OCI-LY1 (cell line): Measurements from ENCODE around the gene SPATA31C1.

Experiments
- H2AFZ ChIP-seq: fragments of 200-600 bp; sonication (generic), shearing (Covaris generic); 2 replicates; pipeline ENCODE4 v1.6.0; 2014; ENCODE audit warnings: antibody characterized with exemption, mild to moderate bottlenecking, low read length
- H3F3A ChIP-seq: fragments of 200-600 bp; sonication (generic), shearing (Covaris generic); 2 replicates; pipeline ENCODE4 v1.6.0; 2014; ENCODE audit warnings: mild to moderate bottlenecking, antibody characterized with exemption, low read length, moderate library complexity; ENCODE audit not compliant: insufficient read depth
- H3K27ac ChIP-seq: fragments of 200-600 bp; sonication (generic); 2 replicates; pipeline ENCODE4 v1.5.1; 2014; ENCODE audit warnings: low read length, mixed run types, mild to moderate bottlenecking, low read depth; ENCODE audit not compliant: poor library complexity, severe bottlenecking
- H3K27me3 ChIP-seq: fragments of 200-600 bp; sonication (generic); 2 replicates; pipeline ENCODE4 v1.6.0; 2014; ENCODE audit warnings: antibody characterized with exemption, mild to moderate bottlenecking, low read length, moderate library complexity; ENCODE audit not compliant: insufficient read depth
- H3K36me3 ChIP-seq: fragments of 200-600 bp; sonication (generic); 2 replicates; pipeline ENCODE4 v1.6.1; 2014; ENCODE audit warnings: mild to moderate bottlenecking, antibody characterized with exemption, low read length, moderate library complexity, mixed read lengths; ENCODE audit not compliant: insufficient read depth
- H3K4me1 ChIP-seq: fragments of 200-600 bp; sonication (generic); 2 replicates; pipeline ENCODE4 v1.5.1; 2014; ENCODE audit warnings: mild to moderate bottlenecking, low read length, moderate library complexity; ENCODE audit not compliant: insufficient read depth, severe bottlenecking
- H3K4me2 ChIP-seq: fragments of 200-600 bp; sonication (generic), shearing (Covaris generic); 2 replicates; pipeline ENCODE4 v1.6.1; 2014; ENCODE audit warnings: low read length
- H3K4me3 ChIP-seq: fragments of 200-600 bp; sonication (generic); 2 replicates; pipeline ENCODE4 v1.5.1; 2014; ENCODE audit warnings: low read length, low read depth, mild to moderate bottlenecking, mixed read lengths; ENCODE audit not compliant: poor library complexity, severe bottlenecking
- H3K79me2 ChIP-seq: fragments of 200-600 bp; shearing (Covaris generic); 2 replicates; pipeline ENCODE4 v1.6.1; 2016; ENCODE audit warnings: mixed run types, low read length, mixed read lengths; ENCODE audit not compliant: insufficient read depth
- H3K9ac ChIP-seq: fragments of 200-600 bp; sonication (generic), shearing (Covaris generic); 2 replicates; pipeline ENCODE4 v1.6.1; 2014; ENCODE audit warnings: mild to moderate bottlenecking, low read length, mixed read lengths
- H3K9me2 ChIP-seq: fragments of 200-600 bp; sonication (generic), shearing (Covaris generic); 2 replicates; pipeline ENCODE4 v1.6.1; 2014; ENCODE audit warnings: low read depth, mild to moderate bottlenecking, low read length, mixed read lengths
- H3K9me3 ChIP-seq: fragments of 200-600 bp; shearing (Covaris generic); 2 replicates; pipeline ENCODE4 v1.6.1; 2014; ENCODE audit warnings: low read length, mixed read lengths
- H4K20me1 ChIP-seq: fragments of 200-600 bp; sonication (generic), shearing (Covaris generic); 2 replicates; pipeline ENCODE4 v1.6.0; 2016; ENCODE audit warnings: mild to moderate bottlenecking, low read length; ENCODE audit not compliant: insufficient read depth
- EZH2 ChIP-seq: fragments of 200-600 bp; sonication (generic), shearing (Covaris generic); IDR thresholded peaks from 2 replicates; pipeline ENCODE4 v1.8.0; 2017; ENCODE audit warnings: borderline replicate concordance, mixed run types, mild to moderate bottlenecking, antibody characterized with exemption, low read length, moderate library complexity, mixed read lengths
- TF ChIP-seq, protein P1 (sequence below): fragments of 200-600 bp; sonication (generic), shearing (Covaris generic); IDR thresholded peaks from 2 replicates; pipeline ENCODE4 v1.5.1; 2017; ENCODE audit warnings: mild to moderate bottlenecking, antibody characterized with exemption, low read length, moderate library complexity, mixed read lengths

Gene SPATA31C1

DNA sequence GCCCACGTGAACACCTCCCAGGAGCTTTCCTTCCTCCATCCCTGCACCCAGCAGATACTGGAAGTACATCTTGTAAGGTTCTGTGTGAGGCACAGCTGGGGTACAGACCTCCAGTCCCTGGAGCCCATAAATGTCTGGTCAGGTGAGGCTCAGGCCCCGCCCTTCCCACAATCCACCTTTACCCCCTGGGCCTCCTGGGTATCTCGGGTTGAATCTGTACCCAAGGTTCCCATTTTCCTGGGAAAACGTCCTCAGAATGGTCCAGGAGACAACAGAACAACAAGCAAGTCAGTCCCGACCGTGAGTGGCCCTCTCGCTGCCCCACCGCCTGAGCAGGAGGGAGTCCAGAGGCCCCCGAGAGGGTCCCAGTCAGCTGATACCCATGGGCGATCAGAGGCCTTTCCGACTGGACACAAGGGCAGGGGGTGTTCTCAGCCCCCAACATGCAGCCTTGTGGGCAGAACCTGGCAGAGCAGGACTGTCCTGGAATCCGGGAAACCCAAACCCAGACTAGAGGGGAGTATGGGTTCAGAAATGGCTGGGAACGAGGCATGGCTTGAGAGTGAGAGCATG is 30.7 kb upstream of the SPATA31C1 start:
- no peaks in the 10 kb centered on the region for H3K9me2 ChIP-seq
- TF ChIP-seq, protein P1, sequence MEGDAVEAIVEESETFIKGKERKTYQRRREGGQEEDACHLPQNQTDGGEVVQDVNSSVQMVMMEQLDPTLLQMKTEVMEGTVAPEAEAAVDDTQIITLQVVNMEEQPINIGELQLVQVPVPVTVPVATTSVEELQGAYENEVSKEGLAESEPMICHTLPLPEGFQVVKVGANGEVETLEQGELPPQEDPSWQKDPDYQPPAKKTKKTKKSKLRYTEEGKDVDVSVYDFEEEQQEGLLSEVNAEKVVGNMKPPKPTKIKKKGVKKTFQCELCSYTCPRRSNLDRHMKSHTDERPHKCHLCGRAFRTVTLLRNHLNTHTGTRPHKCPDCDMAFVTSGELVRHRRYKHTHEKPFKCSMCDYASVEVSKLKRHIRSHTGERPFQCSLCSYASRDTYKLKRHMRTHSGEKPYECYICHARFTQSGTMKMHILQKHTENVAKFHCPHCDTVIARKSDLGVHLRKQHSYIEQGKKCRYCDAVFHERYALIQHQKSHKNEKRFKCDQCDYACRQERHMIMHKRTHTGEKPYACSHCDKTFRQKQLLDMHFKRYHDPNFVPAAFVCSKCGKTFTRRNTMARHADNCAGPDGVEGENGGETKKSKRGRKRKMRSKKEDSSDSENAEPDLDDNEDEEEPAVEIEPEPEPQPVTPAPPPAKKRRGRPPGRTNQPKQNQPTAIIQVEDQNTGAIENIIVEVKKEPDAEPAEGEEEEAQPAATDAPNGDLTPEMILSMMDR, result no peak
- no peak for TF ChIP-seq EZH2
- no peak overlapping the region for H3K4me3 ChIP-seq
- no peaks in the 10 kb centered on the region for H3K9me3 ChIP-seq
- H3K4me2 ChIP-seq, result no peak overlapping the region
- H3K79me2 ChIP-seq, result no peaks in the 10 kb centered on the region
- H3K27ac ChIP-seq, result no peak overlapping the region
- H3F3A ChIP-seq, result no peaks in the 10 kb centered on the region
- H3K27me3 ChIP-seq, result no peaks in the 10 kb centered on the region
- no peak overlapping the region for H2AFZ ChIP-seq
- H3K4me1 ChIP-seq, result no peaks in the 10 kb centered on the region
- no peaks in the 10 kb centered on the region for H4K20me1 ChIP-seq
- H3K9ac ChIP-seq, result no peak overlapping the region
- H3K36me3 ChIP-seq, result no peaks in the 10 kb centered on the region

DNA sequence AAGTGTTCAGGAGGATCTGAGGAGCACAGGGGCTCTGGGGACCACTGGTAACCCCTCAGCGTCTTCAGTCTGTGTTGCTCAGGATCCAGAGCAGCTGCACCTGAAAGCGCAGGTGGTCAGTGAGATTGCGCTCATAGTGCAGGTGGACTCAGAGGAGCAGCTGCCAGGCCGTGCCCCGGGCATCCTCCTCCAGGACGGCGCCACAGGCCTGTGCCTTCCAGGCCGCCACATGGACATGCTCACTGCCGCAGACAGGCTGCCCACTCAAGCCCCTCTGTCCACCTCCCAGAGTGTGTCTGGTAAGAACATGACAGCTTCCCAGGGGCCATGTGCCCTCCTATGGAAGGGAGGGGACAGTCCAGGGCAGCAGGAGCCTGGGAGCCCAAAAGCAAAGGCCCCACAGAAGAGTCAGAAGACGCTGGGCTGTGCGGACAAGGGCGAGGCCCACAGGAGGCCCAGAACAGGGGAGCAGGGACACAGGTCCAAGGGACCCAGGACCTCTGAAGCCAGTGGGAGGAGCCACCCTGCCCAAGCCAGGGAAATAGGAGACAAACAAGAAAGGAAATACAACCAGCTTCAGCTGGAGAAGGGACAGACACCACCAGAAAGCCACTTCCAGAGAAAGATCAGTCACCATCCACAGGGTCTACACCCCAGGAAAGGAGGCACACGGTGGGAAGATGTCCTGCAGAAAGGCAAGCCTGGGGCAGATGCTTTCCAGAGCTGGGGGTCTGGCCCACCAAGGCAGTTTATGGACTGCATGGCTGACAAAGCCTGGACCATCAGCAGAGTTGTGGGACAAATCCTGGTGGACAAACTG is 29.9 kb upstream of the SPATA31C1 start:
- no peaks in the 10 kb centered on the region for H3K9me3 ChIP-seq
- H3K27me3 ChIP-seq, result no peaks in the 10 kb centered on the region
- H3K27ac ChIP-seq, result no peak overlapping the region
- TF ChIP-seq EZH2, result no peak
- TF ChIP-seq, protein P1, result no peak
- H4K20me1 ChIP-seq, result no peaks in the 10 kb centered on the region
- H3K36me3 ChIP-seq, result no peaks in the 10 kb centered on the region
- H3K4me1 ChIP-seq, result no peaks in the 10 kb centered on the region
- H3K4me3 ChIP-seq, result no peak overlapping the region
- no peaks in the 10 kb centered on the region for H3F3A ChIP-seq
- H3K4me2 ChIP-seq, result no peak overlapping the region
- H3K9ac ChIP-seq, result no peak overlapping the region
- H2AFZ ChIP-seq, result no peak overlapping the region
- H3K9me2 ChIP-seq, result no peaks in the 10 kb centered on the region
- no peaks in the 10 kb centered on the region for H3K79me2 ChIP-seq

DNA sequence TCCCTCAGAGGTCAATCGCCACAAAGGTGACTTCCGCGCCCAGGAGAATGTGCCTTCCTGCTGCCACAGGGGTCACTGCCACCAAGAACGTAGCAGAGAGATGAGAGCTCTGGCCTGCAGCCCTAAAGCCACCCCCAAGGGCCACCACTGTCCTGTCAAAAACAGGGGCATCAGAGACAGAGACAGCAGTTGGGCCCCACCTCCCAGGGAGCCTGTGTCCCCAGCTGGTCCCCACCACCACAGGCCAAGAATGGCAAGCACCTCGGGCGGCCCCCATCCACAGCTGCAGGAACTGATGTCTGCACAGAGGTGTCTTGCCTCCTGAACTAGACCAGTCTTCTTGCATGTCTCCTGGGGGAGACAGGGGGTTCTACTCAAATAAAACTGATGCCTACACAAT is 29.3 kb upstream of the SPATA31C1 start:
- no peak overlapping the region for H3K9ac ChIP-seq
- H3K4me1 ChIP-seq, result no peaks in the 10 kb centered on the region
- no peak overlapping the region for H3K4me2 ChIP-seq
- H3K27me3 ChIP-seq, result no peaks in the 10 kb centered on the region
- H4K20me1 ChIP-seq, result no peaks in the 10 kb centered on the region
- no peaks in the 10 kb centered on the region for H3K36me3 ChIP-seq
- no peak for TF ChIP-seq EZH2
- TF ChIP-seq, protein P1, result no peak
- H3F3A ChIP-seq, result no peaks in the 10 kb centered on the region
- H3K4me3 ChIP-seq, result no peak overlapping the region
- H2AFZ ChIP-seq, result no peak overlapping the region
- no peaks in the 10 kb centered on the region for H3K9me2 ChIP-seq
- H3K9me3 ChIP-seq, result no peaks in the 10 kb centered on the region
- H3K27ac ChIP-seq, result no peak overlapping the region
- no peaks in the 10 kb centered on the region for H3K79me2 ChIP-seq
